ENCODE data around the gene CLK2. TPM values are rescaled to one million over a fixed set of nuclear protein-coding genes. Genes with fewer than 3 reads are reported as not detected.

CLK2 gene
- total RNA-seq, 1 experiment from 2014 or later = 72.6 TPM

GRCh38 chr1:155300024-155300423, 26.7 kb upstream of the CLK2 start:
- TF ChIP-seq, protein P1, sequence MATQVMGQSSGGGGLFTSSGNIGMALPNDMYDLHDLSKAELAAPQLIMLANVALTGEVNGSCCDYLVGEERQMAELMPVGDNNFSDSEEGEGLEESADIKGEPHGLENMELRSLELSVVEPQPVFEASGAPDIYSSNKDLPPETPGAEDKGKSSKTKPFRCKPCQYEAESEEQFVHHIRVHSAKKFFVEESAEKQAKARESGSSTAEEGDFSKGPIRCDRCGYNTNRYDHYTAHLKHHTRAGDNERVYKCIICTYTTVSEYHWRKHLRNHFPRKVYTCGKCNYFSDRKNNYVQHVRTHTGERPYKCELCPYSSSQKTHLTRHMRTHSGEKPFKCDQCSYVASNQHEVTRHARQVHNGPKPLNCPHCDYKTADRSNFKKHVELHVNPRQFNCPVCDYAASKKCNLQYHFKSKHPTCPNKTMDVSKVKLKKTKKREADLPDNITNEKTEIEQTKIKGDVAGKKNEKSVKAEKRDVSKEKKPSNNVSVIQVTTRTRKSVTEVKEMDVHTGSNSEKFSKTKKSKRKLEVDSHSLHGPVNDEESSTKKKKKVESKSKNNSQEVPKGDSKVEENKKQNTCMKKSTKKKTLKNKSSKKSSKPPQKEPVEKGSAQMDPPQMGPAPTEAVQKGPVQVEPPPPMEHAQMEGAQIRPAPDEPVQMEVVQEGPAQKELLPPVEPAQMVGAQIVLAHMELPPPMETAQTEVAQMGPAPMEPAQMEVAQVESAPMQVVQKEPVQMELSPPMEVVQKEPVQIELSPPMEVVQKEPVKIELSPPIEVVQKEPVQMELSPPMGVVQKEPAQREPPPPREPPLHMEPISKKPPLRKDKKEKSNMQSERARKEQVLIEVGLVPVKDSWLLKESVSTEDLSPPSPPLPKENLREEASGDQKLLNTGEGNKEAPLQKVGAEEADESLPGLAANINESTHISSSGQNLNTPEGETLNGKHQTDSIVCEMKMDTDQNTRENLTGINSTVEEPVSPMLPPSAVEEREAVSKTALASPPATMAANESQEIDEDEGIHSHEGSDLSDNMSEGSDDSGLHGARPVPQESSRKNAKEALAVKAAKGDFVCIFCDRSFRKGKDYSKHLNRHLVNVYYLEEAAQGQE (IDR thresholded peaks at IDR 0.05; ENCODE audit: low read depth) = no peak
- TF ChIP-seq EZH2phosphoT487 (IDR thresholded peaks at IDR 0.05; ENCODE audit: borderline replicate concordance) (no peak), CEBPB (IDR thresholded peaks at IDR 0.05; ENCODE audit: low read depth) (no peak), ZFX (IDR thresholded peaks at IDR 0.05) (no peak), ZBTB33 (IDR thresholded peaks at IDR 0.05; ENCODE audit: extremely low read depth, insufficient replicate concordance, low read length) (no peak), ZNF274 (IDR thresholded peaks at IDR 0.05; ENCODE audit: low read depth, low read length) (no peak), YY1 (IDR thresholded peaks at IDR 0.05; ENCODE audit: extremely low read depth, insufficient replicate concordance, low read depth, low read length) (no peak)
- no peak for DNase-seq (ENCODE audit: low read depth, low spot score)
- CTCF ChIA-PET = no interaction called here
- no peaks in the 10 kb centered on the region for H3K9me2 ChIP-seq (ENCODE audit: insufficient read depth)
- no peaks in the 10 kb centered on the region; a peak in 1 of 4 replicates for H3K4me1 ChIP-seq (ENCODE audit: control insufficient read depth in 1 of 2, insufficient read depth in 2 of 2, low read length in 2 of 2)
- H3K27me3 ChIP-seq (ENCODE audit: insufficient read depth, low read length) = no peaks in the 10 kb centered on the region
- no peak overlapping the region for H3K9ac ChIP-seq (ENCODE audit: low read length)
- no peaks in the 10 kb centered on the region for H3K9me3 ChIP-seq (ENCODE audit: control insufficient read depth in 1 of 2, insufficient read depth in 1 of 2, low read depth in 1 of 2, low read length in 2 of 2)
- H4K20me1 ChIP-seq (ENCODE audit: insufficient read depth) = no peaks in the 10 kb centered on the region
- RAD21 ChIA-PET (ENCODE audit: low non-redundant PET in 1 of 2, low total read pairs in 2 of 2, uncharacterized antibody in 2 of 2, unreplicated experiment in 2 of 2) = no interaction called here
- no peak overlapping the region for H3K4me2 ChIP-seq (ENCODE audit: low read length)
- no TSS peak for BruUV-seq (replicated peaks)
- intact Hi-C loops (cut with micrococcal nuclease) = no loop called here
- no peak overlapping the region for H3K4me3 ChIP-seq (replicated peaks in 1 of 2; ENCODE audit: low read depth in 1 of 2, low read length in 2 of 2)
- no peak overlapping the region for H2AFZ ChIP-seq (ENCODE audit: low read depth, low read length, poor library complexity, severe bottlenecking)
- POLR2A ChIA-PET = no interaction called here
- no peak overlapping the region for H3K27ac ChIP-seq (ENCODE audit: low read depth, low read length)
- no peaks in the 10 kb centered on the region for H3K79me2 ChIP-seq (ENCODE audit: insufficient read depth, low read length)
- no peak for ATAC-seq
- H3K36me3 ChIP-seq (ENCODE audit: control insufficient read depth in 1 of 2, insufficient read depth in 2 of 2, low read length in 2 of 2) = no peaks in the 10 kb centered on the region
